ENCODE data around the gene CPEB2. TPM values are rescaled to one million over a fixed set of nuclear protein-coding genes. Genes with fewer than 3 reads are reported as not detected.

The CPEB2 gene
- total RNA-seq, 2 experiments from 2014 or later = 19.7 to 20.3 TPM

DNA sequence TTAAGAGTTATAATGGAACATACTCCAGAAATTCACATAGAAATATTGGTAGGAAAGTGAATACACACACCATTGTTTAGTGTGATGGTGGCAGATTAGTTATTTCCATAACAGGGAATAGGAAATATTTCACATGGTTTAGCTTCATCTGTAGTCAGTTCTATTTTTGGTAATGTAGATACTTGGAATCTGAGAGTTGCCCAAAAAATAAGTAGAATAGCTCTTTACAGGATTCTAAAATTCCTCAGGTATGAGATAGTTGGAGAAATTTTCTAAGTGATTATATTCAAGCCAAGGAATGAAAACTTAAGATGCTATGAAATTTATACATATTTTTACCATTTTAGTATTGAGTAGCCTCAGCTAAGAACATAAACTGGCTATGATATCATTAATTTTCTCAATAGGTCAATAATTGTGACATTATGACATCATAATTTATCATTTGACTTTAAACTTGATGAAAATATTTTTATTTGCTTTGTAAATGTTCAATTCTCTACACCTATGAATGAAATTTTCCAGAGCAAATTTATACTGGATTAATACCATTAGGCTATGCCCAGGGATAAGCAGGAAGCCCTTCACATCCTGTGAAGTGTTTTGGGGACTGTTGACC is 35.8 kb downstream of the CPEB2 start:
- H3K4me3 Mint-ChIP-seq = no peak overlapping the region
- peaks cover 28% of the 10 kb centered on the region for H3K36me3 Mint-ChIP-seq (ENCODE audit: low read depth)
- H3K27me3 Mint-ChIP-seq = no peaks in the 10 kb centered on the region
- ChIA-PET CTCF (interaction anchor here (0.5 kb wide), 1 partner anchor 15 kb away, joined by 4 read pairs; no protein-coding TSS in a partner anchor), POLR2A (no interaction called here)
- peaks cover 4% of the 10 kb centered on the region for H3K4me1 Mint-ChIP-seq
- H3K9me3 Mint-ChIP-seq = no peaks in the 10 kb centered on the region
- no peak overlapping the region for H3K27ac Mint-ChIP-seq
- DNase-seq = no peak

- ChIA-PET POLR2A (no interaction called here), CTCF (interaction anchor here (0.7 kb wide), 1 partner anchor 16 kb away, joined by 3 read pairs; no protein-coding TSS in a partner anchor)
- Mint-ChIP-seq H3K4me3 (no peak overlapping the region), H3K4me1 (no peaks in the 10 kb centered on the region), H3K27ac (no peak overlapping the region), H3K36me3 (ENCODE audit: low read depth) (peaks cover 13% of the 10 kb centered on the region), H3K27me3 (no peaks in the 10 kb centered on the region), H3K9me3 (no peaks in the 10 kb centered on the region)
- DNase-seq = no peak
Observed at GRCh38 chr4:15040916-15041463, 38.7 kb downstream of the CPEB2 start.

DNA sequence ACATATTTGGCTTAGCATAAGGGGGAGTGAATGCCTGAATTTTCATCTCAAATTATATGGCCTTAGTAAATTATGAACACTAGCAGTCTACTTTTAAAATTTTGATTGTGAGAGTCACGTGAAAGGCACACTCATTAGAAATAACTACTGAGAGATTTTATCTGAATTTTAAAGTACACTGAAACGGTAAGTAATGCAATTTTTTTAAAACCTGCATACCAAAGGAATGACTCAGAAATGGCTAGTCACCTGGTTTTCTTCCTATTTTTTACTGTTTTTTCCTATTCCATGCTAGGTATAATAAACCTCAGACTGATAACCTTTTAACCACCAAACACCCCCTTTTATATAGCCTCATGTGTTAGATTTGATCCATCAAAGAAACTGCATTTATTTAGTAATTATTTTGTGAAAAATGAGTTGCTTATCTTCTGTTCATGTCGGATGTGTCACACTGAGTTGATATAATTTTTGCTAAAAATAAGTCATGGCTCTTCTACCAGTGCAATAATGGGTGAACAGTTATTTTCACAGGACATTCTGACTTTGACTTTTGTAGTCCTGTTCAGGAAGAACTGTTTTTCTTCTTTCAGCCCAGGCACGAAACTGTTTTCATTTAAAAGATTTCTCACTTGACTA is 40.4 kb downstream of the CPEB2 start:
- Mint-ChIP-seq H3K4me1 (no peaks in the 10 kb centered on the region), H3K4me3 (no peak overlapping the region), H3K36me3 (ENCODE audit: low read depth) (peaks cover 14% of the 10 kb centered on the region), H3K27me3 (no peaks in the 10 kb centered on the region), H3K27ac (no peak overlapping the region), H3K9me3 (no peaks in the 10 kb centered on the region)
- CTCF ChIA-PET = no interaction called here
- DNase-seq = no peak
- POLR2A ChIA-PET = no interaction called here

GRCh38 chr4:15043226-15043625 is 40.9 kb downstream of the CPEB2 start:
- Mint-ChIP-seq H3K27ac (no peak overlapping the region), H3K4me3 (no peak overlapping the region), H3K4me1 (no peaks in the 10 kb centered on the region), H3K9me3 (no peaks in the 10 kb centered on the region), H3K36me3 (ENCODE audit: low read depth) (peaks cover 17% of the 10 kb centered on the region), H3K27me3 (no peaks in the 10 kb centered on the region)
- POLR2A ChIA-PET = no interaction called here
- no peak for DNase-seq
- CTCF ChIA-PET = no interaction called here

DNA sequence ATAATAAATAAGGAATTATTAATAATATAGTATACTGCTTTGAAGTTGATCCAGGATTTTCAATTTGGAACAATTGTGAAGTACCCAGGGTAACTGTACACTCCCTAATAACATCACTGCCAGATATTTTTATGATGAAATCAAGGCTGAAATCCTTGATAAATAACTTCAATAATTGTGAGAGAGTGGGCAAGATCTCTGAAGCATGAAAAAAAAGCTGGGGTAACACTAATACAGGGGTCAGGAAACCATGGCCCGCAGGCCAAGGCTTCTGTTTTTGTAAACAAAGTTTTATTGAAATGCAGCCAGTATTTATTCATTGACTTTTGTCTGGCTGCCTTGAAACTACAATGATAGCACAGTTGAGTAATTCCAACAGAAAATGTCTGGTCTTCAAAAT is 41.6 kb downstream of the CPEB2 start:
- Mint-ChIP-seq H3K4me1 (no peaks in the 10 kb centered on the region), H3K9me3 (no peaks in the 10 kb centered on the region), H3K27me3 (no peaks in the 10 kb centered on the region), H3K27ac (no peak overlapping the region), H3K36me3 (ENCODE audit: low read depth) (peaks cover 17% of the 10 kb centered on the region), H3K4me3 (no peak overlapping the region)
- ChIA-PET CTCF (no interaction called here), POLR2A (no interaction called here)
- no peak for DNase-seq

- Mint-ChIP-seq H3K4me1 (peaks cover 5% of the 10 kb centered on the region), H3K4me3 (no peak overlapping the region), H3K36me3 (ENCODE audit: low read depth) (peaks cover 45% of the 10 kb centered on the region), H3K9me3 (no peaks in the 10 kb centered on the region), H3K27me3 (no peaks in the 10 kb centered on the region), H3K27ac (no peak overlapping the region)
- DNase-seq = no peak
- ChIA-PET CTCF (no interaction called here), POLR2A (no interaction called here)
Observed at GRCh38 chr4:15054541-15054940, 52.3 kb downstream of the CPEB2 start.

DNA sequence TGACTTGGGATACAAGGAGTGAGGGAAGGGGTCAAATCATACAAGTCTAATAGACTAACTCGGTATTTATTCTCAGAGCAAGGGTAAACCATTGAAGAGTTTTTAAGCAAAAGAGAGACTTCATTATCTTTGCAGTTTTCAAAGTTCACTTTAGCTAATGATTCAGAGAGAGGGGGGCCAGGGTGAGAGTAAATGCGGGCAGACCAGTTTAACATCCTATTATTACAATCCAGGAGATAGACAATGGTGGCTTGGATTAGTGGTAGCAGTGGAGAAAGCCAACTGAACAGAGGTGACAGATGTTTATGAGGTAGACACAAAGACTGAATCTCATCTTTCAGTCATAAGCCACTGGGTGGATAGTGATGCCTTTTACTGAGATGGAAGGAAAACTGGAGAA is 57.9 kb downstream of the CPEB2 start:
- Mint-ChIP-seq H3K4me1 (no peaks in the 10 kb centered on the region), H3K27ac (no peak overlapping the region), H3K9me3 (no peaks in the 10 kb centered on the region), H3K27me3 (no peaks in the 10 kb centered on the region), H3K36me3 (ENCODE audit: low read depth) (peaks cover 41% of the 10 kb centered on the region), H3K4me3 (no peak overlapping the region)
- ChIA-PET POLR2A (no interaction called here), CTCF (no interaction called here)
- no peak for DNase-seq

GRCh38 chr4:15063341-15063740 is 61.1 kb downstream of the CPEB2 start:
- DNase-seq = no peak
- CTCF ChIA-PET = no interaction called here
- no peaks in the 10 kb centered on the region for H3K27me3 Mint-ChIP-seq
- peaks cover 33% of the 10 kb centered on the region for H3K36me3 Mint-ChIP-seq (ENCODE audit: low read depth)
- H3K4me3 Mint-ChIP-seq = no peak overlapping the region
- POLR2A ChIA-PET = no interaction called here
- H3K27ac Mint-ChIP-seq = no peak overlapping the region
- peaks cover 4% of the 10 kb centered on the region for H3K4me1 Mint-ChIP-seq
- no peaks in the 10 kb centered on the region for H3K9me3 Mint-ChIP-seq

- ChIA-PET POLR2A (no interaction called here), CTCF (no interaction called here)
- Mint-ChIP-seq H3K9me3 (no peaks in the 10 kb centered on the region), H3K27ac (no peak overlapping the region), H3K27me3 (no peaks in the 10 kb centered on the region), H3K4me3 (no peak overlapping the region), H3K4me1 (peaks cover 4% of the 10 kb centered on the region), H3K36me3 (ENCODE audit: low read depth) (peaks cover 30% of the 10 kb centered on the region)
- no peak for DNase-seq
Observed at GRCh38 chr4:15065516-15065915, 63.2 kb downstream of the CPEB2 start.

- H3K36me3 Mint-ChIP-seq (ENCODE audit: low read depth) = peaks cover 34% of the 10 kb centered on the region
- no peaks in the 10 kb centered on the region for H3K9me3 Mint-ChIP-seq
- H3K4me3 Mint-ChIP-seq = no peak overlapping the region
- ChIA-PET POLR2A (no interaction called here), CTCF (no interaction called here)
- no peak overlapping the region for H3K27ac Mint-ChIP-seq
- DNase-seq = no peak
- peaks cover 4% of the 10 kb centered on the region for H3K4me1 Mint-ChIP-seq
- H3K27me3 Mint-ChIP-seq = no peaks in the 10 kb centered on the region
Observed at GRCh38 chr4:15066140-15066539, 63.9 kb downstream of the CPEB2 start.

- H3K4me1 Mint-ChIP-seq = peaks cover 4% of the 10 kb centered on the region
- H3K9me3 Mint-ChIP-seq = peaks cover 3% of the 10 kb centered on the region
Observed at GRCh38 chr4:15068298-15068697, 66.0 kb downstream of the CPEB2 start.

DNA sequence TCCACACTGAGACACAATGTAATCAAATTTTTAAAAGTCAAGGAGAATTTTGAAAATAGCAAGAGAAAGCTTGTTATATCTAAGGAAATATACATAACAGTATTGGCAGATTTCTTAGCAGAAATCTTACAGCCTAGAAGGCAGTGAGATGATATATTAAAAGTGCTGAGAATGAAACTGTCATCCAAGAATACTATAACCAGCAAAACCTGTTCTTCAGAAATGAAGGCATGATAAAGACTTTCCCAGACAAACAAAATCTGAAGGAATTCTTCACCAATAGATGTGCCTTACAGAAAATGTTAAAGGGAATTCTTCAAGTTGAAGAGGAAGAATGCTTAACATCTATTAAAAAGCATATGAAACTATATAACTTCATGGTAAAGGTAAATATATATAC is 73.6 kb downstream of the CPEB2 start:
- no peak overlapping the region for H3K27ac Mint-ChIP-seq
- H3K27me3 Mint-ChIP-seq = peaks cover 23% of the 10 kb centered on the region
- H3K4me3 Mint-ChIP-seq = no peak overlapping the region
- peaks cover 15% of the 10 kb centered on the region for H3K9me3 Mint-ChIP-seq
- H3K36me3 Mint-ChIP-seq (ENCODE audit: low read depth) = peaks cover 4% of the 10 kb centered on the region
- CTCF ChIA-PET = no interaction called here
- DNase-seq = no peak
- no peaks in the 10 kb centered on the region for H3K4me1 Mint-ChIP-seq
- POLR2A ChIA-PET = no interaction called here

More at GRCh38 chr4:15068298-15068697, 66.0 kb downstream of the CPEB2 start:
- Mint-ChIP-seq H3K27me3 (no peaks in the 10 kb centered on the region), H3K27ac (no peak overlapping the region), H3K4me3 (no peak overlapping the region), H3K36me3 (ENCODE audit: low read depth) (peaks cover 29% of the 10 kb centered on the region)
- POLR2A ChIA-PET = no interaction called here
- CTCF ChIA-PET = interaction anchor here (0.7 kb wide), 1 partner anchor 519 kb away, joined by 3 read pairs; no protein-coding TSS in a partner anchor
- DNase-seq = no peak

DNA sequence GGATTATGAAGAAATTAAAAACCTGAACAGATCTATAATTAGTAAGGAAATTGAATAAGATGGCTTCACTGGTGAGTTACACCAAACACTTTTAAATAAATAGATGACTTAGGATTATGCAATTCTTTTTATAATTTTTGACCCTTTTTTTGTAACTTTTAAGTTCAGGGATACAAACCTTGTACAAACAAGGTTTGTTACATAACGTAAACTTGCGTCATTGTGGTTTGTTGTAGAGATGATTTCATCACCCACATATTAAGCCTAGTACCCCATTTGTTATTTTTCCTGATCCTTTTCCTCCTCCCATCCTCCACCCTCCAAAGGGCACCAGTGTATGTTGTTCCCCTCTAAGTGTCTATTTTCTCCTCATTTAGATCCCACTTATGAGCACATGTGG is 75.7 kb downstream of the CPEB2 start:
- Mint-ChIP-seq H3K27ac (no peak overlapping the region), H3K36me3 (ENCODE audit: low read depth) (peaks cover under 1% of the 10 kb centered on the region), H3K9me3 (peaks cover 12% of the 10 kb centered on the region), H3K4me3 (no peak overlapping the region), H3K27me3 (peaks cover 25% of the 10 kb centered on the region), H3K4me1 (no peaks in the 10 kb centered on the region)
- ChIA-PET CTCF (no interaction called here), POLR2A (no interaction called here)
- no peak for DNase-seq
